Caco-2 (cell line): ENCODE measurements around the gene TMEM140. TPM values are rescaled to one million over a fixed set of nuclear protein-coding genes. Genes with fewer than 3 reads are reported as not detected.

ENCODE experiments used
- BruUV-seq: library from RNA; stranded (reverse); fragments of 400-500 nt; replicated peaks from 2 replicates; lab custom pipeline; 2021; lab: Mats Ljungman, UMichigan
- CTCF ChIA-PET: fragments of 300-600 bp; sonication (Branson Sonifier 250); formaldehyde crosslinking; loops from one replicate; lab custom pipeline; 2022; ENCODE audit warnings: antibody characterized with exemption; lab: Charles Lee
- POLR2A ChIA-PET: fragments of 300-600 bp; sonication (Branson Sonifier 250); formaldehyde crosslinking; loops from one replicate; lab custom pipeline; 2022; ENCODE audit warnings: antibody characterized with exemption; lab: Charles Lee
- DNase-seq, 2 experiments: peaks; one replicate each; pipeline versions ENCODE4 v3.0.0 to v3.0.0-alpha.2; 2020 to 2022
- H3K27me3 ChIP-seq: replicated peaks from 2 replicates; pipeline ENCODE4 v1.6.0; 2011; ENCODE audit warnings: low read length; ENCODE audit not compliant: control insufficient read depth, insufficient read depth
- H3K36me3 ChIP-seq: 2 replicates; pipeline ENCODE4 v1.5.1; 2011; ENCODE audit warnings: low read length; ENCODE audit not compliant: control insufficient read depth, insufficient read depth
- H3K4me1 ChIP-seq: fragments of 250-450 bp; sonication (Bioruptor Pico); 2 replicates; pipeline ENCODE4 v1.5.1; 2020; ENCODE audit warnings: mild to moderate bottlenecking
- H3K4me3 ChIP-seq: 2 replicates; pipeline ENCODE4 v1.5.1; 2011; ENCODE audit warnings: low read depth, mild to moderate bottlenecking, control low read depth, low read length
- H3K9me3 ChIP-seq: fragments of 250-450 bp; sonication (Bioruptor Pico); 2 replicates; pipeline ENCODE4 v1.5.1; 2020; ENCODE audit warnings: mild to moderate bottlenecking, moderate library complexity
- H3K27ac Mint-ChIP-seq: one replicate; pipeline ENCODE4 v1.8.0; 2022; ENCODE audit warnings: mixed read lengths; ENCODE audit not compliant: unreplicated experiment
- H3K27me3 Mint-ChIP-seq: one replicate; pipeline ENCODE4 v1.8.0; 2022; ENCODE audit warnings: mixed read lengths; ENCODE audit not compliant: insufficient read depth, unreplicated experiment
- H3K36me3 Mint-ChIP-seq: one replicate; pipeline ENCODE4 v1.8.0; 2022; ENCODE audit warnings: mild to moderate bottlenecking, mixed read lengths; ENCODE audit not compliant: insufficient read depth, unreplicated experiment
- H3K4me1 Mint-ChIP-seq: one replicate; pipeline ENCODE4 v1.8.0; 2022; ENCODE audit warnings: low read depth, mixed read lengths; ENCODE audit not compliant: unreplicated experiment
- H3K4me3 Mint-ChIP-seq: one replicate; pipeline ENCODE4 v1.8.0; 2022; ENCODE audit warnings: mild to moderate bottlenecking, moderate library complexity, mixed read lengths; ENCODE audit not compliant: unreplicated experiment
- H3K9me3 Mint-ChIP-seq: one replicate; pipeline ENCODE4 v1.8.0; 2022; ENCODE audit warnings: mixed read lengths; ENCODE audit not compliant: unreplicated experiment
- intact Hi-C: fragments of 100-400 bp; cut with micrococcal nuclease; formaldehyde crosslinking; loops from one replicate; pipeline ENCODE4 v1.10.0; 2022; ENCODE audit not compliant: unreplicated experiment
- total RNA-seq: library from RNA; stranded (reverse); gene quantifications from 2 replicates; pipeline ENCODE4 v1.2.3, GENCODE V29; 2022
- TF ChIP-seq, protein P1 (sequence below), 2 experiments: fragments of 200-600 bp in 1 of 2; IDR thresholded peaks; 1 replicate in 1 of 2; 2 replicates in 1 of 2; pipeline versions ENCODE4 v1.5.1 to v1.8.0; 2011 to 2022; ENCODE audit warnings: antibody characterized with exemption in 1 of 2, control low read depth in 1 of 2, inconsistent platforms in 1 of 2, low read depth in 1 of 2, low read length in 1 of 2, mild to moderate bottlenecking in 1 of 2, moderate library complexity in 1 of 2; ENCODE audit not compliant: insufficient read depth in 1 of 2, severe bottlenecking in 1 of 2, unreplicated experiment in 1 of 2

TMEM140 gene
- total RNA-seq, 1 experiment from 2014 or later, result 6.1 TPM

DNA sequence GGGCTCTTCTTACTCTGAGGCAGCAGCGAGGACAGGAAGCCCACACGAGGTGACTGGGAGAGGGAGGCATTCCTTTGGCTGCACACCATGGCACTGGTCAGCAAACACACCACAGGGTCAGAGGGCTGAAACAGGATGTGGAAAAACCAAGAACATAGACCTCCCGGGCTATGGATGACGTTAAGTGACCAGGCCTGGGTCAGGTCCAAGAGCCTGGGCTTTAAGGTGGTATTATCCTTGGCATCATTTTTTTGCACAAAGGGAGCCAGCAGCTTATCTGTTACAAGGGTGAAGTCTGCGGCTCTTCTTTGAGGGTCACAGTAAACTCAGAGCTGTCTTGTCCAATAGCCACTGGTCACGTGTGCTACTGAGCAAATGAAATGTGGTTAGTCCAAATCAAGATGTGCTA lies 56.5 kb downstream of the TMEM140 start:
- TF ChIP-seq, protein P1, sequence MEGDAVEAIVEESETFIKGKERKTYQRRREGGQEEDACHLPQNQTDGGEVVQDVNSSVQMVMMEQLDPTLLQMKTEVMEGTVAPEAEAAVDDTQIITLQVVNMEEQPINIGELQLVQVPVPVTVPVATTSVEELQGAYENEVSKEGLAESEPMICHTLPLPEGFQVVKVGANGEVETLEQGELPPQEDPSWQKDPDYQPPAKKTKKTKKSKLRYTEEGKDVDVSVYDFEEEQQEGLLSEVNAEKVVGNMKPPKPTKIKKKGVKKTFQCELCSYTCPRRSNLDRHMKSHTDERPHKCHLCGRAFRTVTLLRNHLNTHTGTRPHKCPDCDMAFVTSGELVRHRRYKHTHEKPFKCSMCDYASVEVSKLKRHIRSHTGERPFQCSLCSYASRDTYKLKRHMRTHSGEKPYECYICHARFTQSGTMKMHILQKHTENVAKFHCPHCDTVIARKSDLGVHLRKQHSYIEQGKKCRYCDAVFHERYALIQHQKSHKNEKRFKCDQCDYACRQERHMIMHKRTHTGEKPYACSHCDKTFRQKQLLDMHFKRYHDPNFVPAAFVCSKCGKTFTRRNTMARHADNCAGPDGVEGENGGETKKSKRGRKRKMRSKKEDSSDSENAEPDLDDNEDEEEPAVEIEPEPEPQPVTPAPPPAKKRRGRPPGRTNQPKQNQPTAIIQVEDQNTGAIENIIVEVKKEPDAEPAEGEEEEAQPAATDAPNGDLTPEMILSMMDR (IDR thresholded peaks at IDR 0.05; ENCODE audit: insufficient read depth in 1 of 2, low read depth in 1 of 2, low read length in 1 of 2, severe bottlenecking in 1 of 2, unreplicated experiment in 1 of 2), result no peak
- no peak overlapping the region for H3K27ac Mint-ChIP-seq
- H3K4me3 ChIP-seq, result no peak overlapping the region
- H3K9me3 Mint-ChIP-seq, result no peaks in the 10 kb centered on the region
- no peaks in the 10 kb centered on the region for H3K27me3 ChIP-seq
- no peaks in the 10 kb centered on the region; the same call in 1 of the 2 replicates for H3K36me3 ChIP-seq
- DNase-seq, result no peak
- BruUV-seq, result no TSS peak
- H3K4me1 ChIP-seq, result peaks cover 7% of the 10 kb centered on the region
- H3K4me3 Mint-ChIP-seq, result no peak overlapping the region
- POLR2A ChIA-PET, result no interaction called here
- no peaks in the 10 kb centered on the region for H3K9me3 ChIP-seq
- intact Hi-C loops, result no loop called here
- H3K36me3 Mint-ChIP-seq, result no peaks in the 10 kb centered on the region
- CTCF ChIA-PET, result no interaction called here
- no peaks in the 10 kb centered on the region for H3K27me3 Mint-ChIP-seq
- peaks cover 7% of the 10 kb centered on the region for H3K4me1 Mint-ChIP-seq

DNA sequence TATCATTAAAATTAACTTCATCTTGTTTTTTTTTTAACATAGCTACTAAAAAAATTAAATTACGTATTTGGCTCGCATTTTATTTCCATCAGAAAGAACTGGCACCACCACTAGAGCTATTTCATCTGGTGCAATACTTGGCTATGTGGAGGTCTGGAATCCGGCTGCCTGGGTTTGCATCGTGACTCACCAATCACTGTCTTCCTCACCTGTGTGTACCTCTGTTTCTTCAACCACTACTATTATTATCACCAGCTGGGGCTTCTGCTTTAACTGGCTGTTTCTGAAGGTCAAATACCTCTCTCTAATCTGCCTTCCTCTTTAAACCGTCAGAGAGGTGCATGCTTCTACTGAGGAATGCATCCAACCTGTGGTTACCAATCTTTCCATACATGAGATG lies 57.0 kb downstream of the TMEM140 start:
- POLR2A ChIA-PET, result no interaction called here
- CTCF ChIA-PET, result no interaction called here
- H3K36me3 ChIP-seq, result no peaks in the 10 kb centered on the region; the same call in 1 of the 2 replicates

GRCh38 chr7:135205850-135206249 lies 58.0 kb downstream of the TMEM140 start:
- H3K4me3 Mint-ChIP-seq, result no peak overlapping the region

More for the DNA sequence above, 57.0 kb downstream of the TMEM140 start:
- Mint-ChIP-seq H3K36me3 (no peaks in the 10 kb centered on the region), H3K4me1 (peaks cover 1% of the 10 kb centered on the region), H3K27ac (no peak overlapping the region), H3K4me3 (no peak overlapping the region), H3K27me3 (no peaks in the 10 kb centered on the region), H3K9me3 (no peaks in the 10 kb centered on the region)
- TF ChIP-seq, protein P1 (IDR thresholded peaks at IDR 0.05; ENCODE audit: insufficient read depth in 1 of 2, low read depth in 1 of 2, low read length in 1 of 2, severe bottlenecking in 1 of 2, unreplicated experiment in 1 of 2), result no peak
- intact Hi-C loops, result no loop called here
- Histone ChIP-seq H3K4me1 (peaks cover 2% of the 10 kb centered on the region), H3K9me3 (no peaks in the 10 kb centered on the region), H3K4me3 (no peak overlapping the region), H3K27me3 (no peaks in the 10 kb centered on the region)
- no TSS peak for BruUV-seq
- no peak for DNase-seq

More at GRCh38 chr7:135205850-135206249, 58.0 kb downstream of the TMEM140 start:
- TF ChIP-seq, protein P1 (IDR thresholded peaks at IDR 0.05; ENCODE audit: insufficient read depth in 1 of 2, low read depth in 1 of 2, low read length in 1 of 2, severe bottlenecking in 1 of 2, unreplicated experiment in 1 of 2), result no peak
- intact Hi-C loops, result no loop called here
- DNase-seq, result no peak
- CTCF ChIA-PET, result no interaction called here
- Mint-ChIP-seq H3K27me3 (no peaks in the 10 kb centered on the region), H3K27ac (no peak overlapping the region), H3K4me1 (no peaks in the 10 kb centered on the region), H3K9me3 (no peaks in the 10 kb centered on the region), H3K36me3 (no peaks in the 10 kb centered on the region)
- Histone ChIP-seq H3K4me1 (peaks cover 4% of the 10 kb centered on the region; the same call in 1 of the 2 replicates), H3K9me3 (no peaks in the 10 kb centered on the region), H3K27me3 (no peaks in the 10 kb centered on the region), H3K4me3 (no peak overlapping the region), H3K36me3 (no peaks in the 10 kb centered on the region; the same call in 1 of the 2 replicates)
- no TSS peak for BruUV-seq
- POLR2A ChIA-PET, result no interaction called here
